HG02973 (cell line): Measurements from ENCODE around the gene CENPN.

Experiments
- ATAC-seq: cut with Tn5 transposase; IDR thresholded peaks from one replicate; pipeline ENCODE4 v1.9.1; 2021; ENCODE audit warnings: moderate library complexity; ENCODE audit not compliant: unreplicated experiment

Gene CENPN

DNA sequence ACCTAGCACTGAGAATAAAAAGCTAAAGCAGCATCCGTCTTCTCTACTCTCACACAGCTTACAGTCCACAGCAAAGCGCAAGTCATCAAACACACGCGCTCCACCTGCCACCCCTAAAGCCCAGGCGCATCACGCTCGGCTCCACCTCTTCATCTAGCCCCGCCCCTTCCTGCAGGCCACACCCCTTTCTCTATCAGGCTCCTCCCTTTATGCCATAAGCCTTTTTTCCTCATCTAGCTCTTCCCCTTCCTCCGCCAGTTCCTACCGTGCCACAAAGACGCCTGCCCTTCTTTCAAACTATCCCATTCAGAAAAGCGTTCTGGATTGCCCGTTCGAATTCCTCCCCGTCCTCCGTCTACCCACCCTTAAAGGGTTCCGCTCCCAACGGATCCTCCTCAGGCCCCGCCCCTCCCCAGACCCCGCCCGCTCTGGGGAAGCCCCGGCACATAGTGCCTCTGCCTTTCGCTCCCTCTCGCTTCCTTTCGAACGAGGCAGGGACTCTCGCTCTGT lies 69.6 kb downstream of the CENPN start:
- ATAC-seq = peak; percentile 69

DNA sequence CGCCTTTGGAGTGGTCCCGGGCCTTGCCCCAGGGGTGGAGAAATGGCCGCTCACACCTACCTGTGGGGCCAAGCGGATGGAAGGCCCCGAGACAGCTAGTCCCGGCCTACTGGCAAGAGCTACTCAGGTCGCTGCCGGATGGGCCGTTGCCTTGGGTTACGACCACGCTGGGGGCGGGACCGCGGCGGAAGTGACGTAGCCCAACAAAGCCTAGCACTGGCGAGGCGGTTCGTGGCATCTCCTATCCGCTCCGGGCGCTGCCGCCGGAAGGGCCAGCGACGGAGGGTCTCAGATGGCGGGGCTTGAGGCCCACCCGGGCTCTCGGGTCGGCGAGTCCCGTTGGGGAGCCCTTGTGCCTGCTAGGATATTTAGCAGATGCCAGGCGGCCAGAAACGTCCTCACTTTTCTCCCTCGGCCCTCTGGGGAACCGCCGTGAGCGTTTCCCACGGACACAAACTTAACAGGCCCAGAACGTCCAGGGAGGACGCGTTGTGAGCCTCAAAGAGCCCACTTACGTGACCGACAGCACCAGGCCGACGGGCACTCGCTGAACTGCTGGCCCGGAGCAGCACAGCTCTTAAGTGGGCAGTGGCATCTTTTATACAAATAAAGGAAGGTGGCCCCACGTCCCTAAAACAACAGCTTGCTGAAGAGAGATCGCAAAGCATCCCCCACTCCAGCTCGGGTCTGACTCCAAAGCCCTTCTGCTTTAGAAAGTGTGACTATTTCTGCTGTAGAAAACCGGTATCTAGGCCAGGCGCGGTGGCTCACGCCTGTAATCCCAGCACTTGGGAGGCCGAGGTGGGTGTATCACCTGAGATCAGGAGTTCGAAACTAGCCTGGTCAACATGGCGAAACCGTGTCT lies 70.3 kb downstream of the CENPN start, which contains the start of gene C16orf46:
Gene C16orf46, minus strand, starts transcription at position 163 of the 865 bp plus-strand sequence. CDS start 13,283 bp downstream, outside the sequence.
- ATAC-seq = peak; percentile 95

GRCh38 chr16:81080233-81080632 lies 73.2 kb downstream of the CENPN start:
- no peak for ATAC-seq

DNA sequence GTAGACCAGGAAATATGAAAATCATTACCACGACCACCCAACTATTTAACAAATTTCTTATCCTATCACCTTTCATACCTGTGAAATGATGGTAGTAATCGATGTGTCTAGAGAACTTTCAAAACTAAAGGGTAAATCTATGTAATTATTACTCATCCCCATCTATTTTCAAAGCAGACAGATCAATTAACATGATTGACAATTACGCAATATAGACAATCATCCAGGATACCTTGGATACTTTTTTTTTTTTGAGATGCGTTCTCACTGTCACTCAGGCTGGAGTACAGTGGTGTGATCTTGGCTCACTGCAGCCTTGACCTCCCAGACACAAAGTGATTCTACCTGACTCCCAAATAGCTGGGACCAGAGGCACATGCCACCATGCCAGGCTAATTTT lies 74.0 kb downstream of the CENPN start:
- no peak for ATAC-seq
